ENCODE measurements around the gene NCEH1.

- no peak for TF ChIP-seq YY1 (IDR thresholded peaks at IDR 0.05)
- no peak for TF ChIP-seq RAD21 (IDR thresholded peaks at IDR 0.05)
- TF ChIP-seq CTCF (IDR thresholded peaks at IDR 0.05; ENCODE audit: low read depth, low read length, missing input control) = no peak
- TF ChIP-seq ZBTB33 (IDR thresholded peaks at IDR 0.05) = no peak
- no peak for TF ChIP-seq FOXA1 (IDR thresholded peaks at IDR 0.05)
- TF ChIP-seq ATF3 (IDR thresholded peaks at IDR 0.05) = no peak
Measured at GRCh38 chr3:172707030-172707429, 3.8 kb downstream of the NCEH1 start.

All from liver (tissue), 3 donors.